ENCODE results near the gene BRICD5.
"Not testable (repeated sequence)": the region's sequence is repeated elsewhere in the genome, so short reads cannot be mapped to it uniquely, and the experiment has no call there.

The BRICD5 gene

DNA sequence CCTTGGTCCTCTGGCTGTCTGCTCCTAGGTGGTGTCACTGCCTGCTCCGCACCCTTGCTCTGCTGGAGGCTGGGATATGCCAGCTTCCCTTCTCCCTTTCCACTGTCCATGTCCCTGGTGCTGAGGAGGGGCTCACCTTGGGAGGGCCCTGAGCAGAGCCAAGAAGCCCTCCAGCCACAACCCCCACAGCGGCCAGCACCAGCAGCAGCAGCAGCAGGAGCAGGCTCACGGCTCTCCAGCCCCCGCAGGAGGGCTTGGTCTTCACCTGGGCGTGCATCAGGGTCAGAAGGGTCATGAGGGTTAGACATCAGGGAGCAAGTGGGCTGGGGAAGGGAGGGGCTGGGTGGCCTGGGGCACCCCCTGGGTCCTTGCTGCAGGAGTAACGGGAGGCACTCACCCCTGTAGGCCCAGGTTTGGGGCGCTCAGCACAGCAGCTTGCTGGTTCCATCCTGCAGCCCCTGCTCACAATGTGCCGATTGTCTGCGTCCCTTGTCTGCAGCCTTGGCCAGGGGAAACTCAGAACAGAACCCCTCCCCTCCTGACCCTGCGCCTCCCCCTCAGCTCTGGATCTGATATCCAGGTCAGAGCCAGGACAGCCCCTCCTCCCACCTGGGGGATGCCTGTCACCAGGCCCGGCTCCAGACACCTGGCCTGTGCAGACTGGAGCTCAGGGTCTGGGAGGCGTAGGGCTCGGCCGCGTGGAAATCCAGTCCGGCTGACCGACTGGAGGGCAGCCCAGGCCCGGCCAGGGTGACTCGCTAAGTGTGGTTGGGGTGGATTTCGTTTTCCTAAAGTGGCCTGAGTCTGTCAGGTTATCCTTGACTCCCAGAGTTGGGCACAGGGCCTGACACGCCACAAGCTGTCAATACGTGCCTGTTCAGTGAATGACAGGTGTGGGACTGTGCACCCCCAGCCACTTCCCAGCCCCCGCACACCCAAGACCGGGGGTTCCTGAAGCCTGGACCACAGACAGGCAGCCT lies at the start of gene BRICD5:
Gene BRICD5, minus strand, starts transcription at position 478 of the 980 bp plus-strand sequence. Its CDS starts 30 bp downstream, at position 448.
- FAIRE-seq (no peak), DNase-seq (ENCODE audit: insufficient read length, low spot score) (no peak)
- TF ChIP-seq POLR2A (IDR thresholded peaks at IDR 0.05; ENCODE audit: low read depth, low read length), result no peak

DNA sequence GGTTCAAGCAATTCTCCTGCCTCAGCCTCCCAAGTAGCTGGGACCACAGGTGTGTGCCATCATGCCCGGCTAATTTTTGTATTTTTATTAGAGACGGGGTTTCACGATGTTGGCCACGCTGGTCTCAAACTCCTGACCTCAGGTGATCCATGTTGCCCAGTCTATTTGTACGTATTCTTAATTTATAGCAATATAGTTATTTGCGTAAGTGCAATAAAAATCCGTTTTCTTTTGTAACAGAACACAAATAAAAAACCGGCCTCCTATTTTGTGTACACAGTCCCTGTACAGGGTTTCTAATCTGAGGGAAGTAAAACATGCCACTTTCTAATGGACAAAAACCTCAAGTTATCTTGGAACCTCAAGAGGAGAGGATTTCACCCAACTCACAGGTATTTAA lies 49.6 kb upstream of the BRICD5 start:
- DNase-seq (ENCODE audit: insufficient read length, low spot score), result no peak
- no peak for FAIRE-seq
- TF ChIP-seq POLR2A (IDR thresholded peaks at IDR 0.05; ENCODE audit: low read depth, low read length), result no peak

DNA sequence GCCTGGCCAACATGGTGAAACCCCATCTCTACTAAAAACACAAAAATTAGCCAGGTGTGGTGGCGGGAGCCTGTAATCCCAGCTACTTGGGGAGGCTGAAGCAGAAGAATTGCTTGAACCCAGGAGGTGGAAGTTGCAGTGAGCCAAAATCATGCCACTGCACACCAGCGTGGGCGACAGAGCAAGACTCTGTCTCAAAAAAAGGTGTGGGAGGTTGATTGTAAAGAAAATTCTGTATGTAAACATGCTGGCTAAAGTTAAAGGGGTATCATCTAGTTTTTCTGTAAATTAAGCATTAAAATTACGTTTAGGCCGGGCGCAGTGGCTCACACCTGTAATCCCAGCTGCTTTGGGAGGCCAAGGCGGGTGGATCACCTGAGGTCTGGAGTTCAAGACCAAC lies 47.9 kb upstream of the BRICD5 start:
- not testable (repeated sequence) for DNase-seq (ENCODE audit: insufficient read length, low spot score); FAIRE-seq

DNA sequence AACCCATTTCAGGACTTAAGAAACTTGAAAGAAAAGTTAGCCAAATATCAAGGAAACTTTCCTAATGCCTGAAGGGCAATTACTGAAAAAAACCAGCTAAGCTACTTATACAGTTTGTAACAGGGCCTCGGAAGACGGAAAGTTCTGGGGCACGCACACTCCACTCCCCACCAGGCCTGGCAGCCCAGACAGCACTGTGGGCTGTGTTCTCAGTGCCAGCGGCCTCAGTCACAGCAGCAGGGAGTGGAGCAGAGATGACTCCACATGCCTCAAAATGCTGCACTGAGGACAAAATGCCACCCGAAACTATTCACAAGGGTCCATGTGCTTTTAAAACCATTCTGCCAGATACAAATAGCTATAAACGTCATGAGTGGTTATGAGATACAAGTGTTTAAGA lies 47.1 kb upstream of the BRICD5 start:
- FAIRE-seq (no peak), DNase-seq (ENCODE audit: insufficient read length, low spot score) (no peak)
- TF ChIP-seq POLR2A (IDR thresholded peaks at IDR 0.05; ENCODE audit: low read depth, low read length), result no peak

DNA sequence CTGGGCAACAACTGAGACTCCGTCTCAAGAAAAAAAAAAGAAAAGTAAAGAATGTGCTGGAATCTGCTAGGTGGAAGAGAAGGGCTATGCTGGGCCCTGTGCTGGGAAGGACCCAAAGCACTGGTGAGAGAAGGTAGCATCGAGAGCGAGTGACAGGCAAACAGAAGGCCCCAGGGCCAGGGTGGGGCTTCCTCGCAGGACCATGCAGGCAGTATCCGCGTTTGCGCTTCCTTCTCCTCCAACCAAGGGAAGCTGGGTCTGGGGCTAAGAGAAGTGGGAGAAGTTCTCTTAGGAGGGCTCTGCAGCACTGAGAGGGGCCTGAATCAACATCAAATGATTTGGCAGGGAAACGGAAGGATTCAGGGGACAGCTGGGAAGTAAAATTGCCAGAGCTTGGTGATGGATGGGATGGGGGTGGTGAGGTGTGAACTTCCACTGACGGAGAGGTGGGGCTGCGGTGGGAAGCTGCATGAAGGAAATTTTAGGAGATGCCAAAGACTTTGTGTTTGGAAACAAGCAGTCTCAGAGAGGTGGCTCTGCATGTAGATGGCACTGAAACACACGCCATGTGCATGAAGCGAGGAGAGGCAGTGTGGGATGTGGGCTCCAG lies 46.0 kb upstream of the BRICD5 start:
- TF ChIP-seq POLR2A (IDR thresholded peaks at IDR 0.05; ENCODE audit: low read depth, low read length), result no peak
- DNase-seq (ENCODE audit: insufficient read length, low spot score) (no peak), FAIRE-seq (no peak)

DNA sequence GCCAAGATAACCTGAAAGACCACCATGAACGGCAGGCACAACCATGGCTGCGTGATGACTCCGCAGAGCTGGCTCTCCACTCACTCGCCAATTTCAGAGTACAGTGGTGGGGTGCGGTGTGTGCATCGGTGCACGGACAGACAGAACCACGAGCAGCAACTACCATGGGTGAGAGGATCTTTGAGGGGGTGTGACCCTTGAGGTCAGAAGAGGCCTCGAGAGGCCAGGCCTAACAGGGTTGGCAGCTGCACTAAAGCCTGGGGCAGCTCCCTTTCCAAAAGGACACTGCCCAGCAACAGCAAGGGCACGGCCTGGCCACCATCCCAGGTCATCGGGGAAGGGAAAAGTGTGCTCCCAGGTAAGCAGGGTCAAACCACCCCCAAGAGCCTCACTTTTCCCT lies 42.6 kb upstream of the BRICD5 start:
- TF ChIP-seq POLR2A (IDR thresholded peaks at IDR 0.05; ENCODE audit: low read depth, low read length), result no peak
- FAIRE-seq (no peak), DNase-seq (ENCODE audit: insufficient read length, low spot score) (no peak)

DNA sequence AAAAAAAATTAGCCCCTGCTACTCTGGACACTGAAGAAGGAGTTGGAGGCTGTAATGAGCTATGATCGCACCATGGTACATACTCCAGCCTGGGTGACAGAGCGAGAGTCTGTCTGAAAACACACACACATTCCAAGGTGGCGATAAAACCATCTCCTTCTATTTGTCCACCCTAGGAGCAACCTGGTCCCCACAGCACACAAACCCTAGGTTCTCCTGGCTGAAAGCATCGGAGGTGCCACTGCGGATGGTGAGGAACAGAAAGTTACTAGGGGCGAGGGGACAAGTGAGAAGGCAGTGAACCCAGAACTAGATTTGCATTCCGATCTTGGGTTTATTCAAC lies 42.1 kb upstream of the BRICD5 start:
- no peak for TF ChIP-seq POLR2A (IDR thresholded peaks at IDR 0.05; ENCODE audit: low read depth, low read length)

DNA sequence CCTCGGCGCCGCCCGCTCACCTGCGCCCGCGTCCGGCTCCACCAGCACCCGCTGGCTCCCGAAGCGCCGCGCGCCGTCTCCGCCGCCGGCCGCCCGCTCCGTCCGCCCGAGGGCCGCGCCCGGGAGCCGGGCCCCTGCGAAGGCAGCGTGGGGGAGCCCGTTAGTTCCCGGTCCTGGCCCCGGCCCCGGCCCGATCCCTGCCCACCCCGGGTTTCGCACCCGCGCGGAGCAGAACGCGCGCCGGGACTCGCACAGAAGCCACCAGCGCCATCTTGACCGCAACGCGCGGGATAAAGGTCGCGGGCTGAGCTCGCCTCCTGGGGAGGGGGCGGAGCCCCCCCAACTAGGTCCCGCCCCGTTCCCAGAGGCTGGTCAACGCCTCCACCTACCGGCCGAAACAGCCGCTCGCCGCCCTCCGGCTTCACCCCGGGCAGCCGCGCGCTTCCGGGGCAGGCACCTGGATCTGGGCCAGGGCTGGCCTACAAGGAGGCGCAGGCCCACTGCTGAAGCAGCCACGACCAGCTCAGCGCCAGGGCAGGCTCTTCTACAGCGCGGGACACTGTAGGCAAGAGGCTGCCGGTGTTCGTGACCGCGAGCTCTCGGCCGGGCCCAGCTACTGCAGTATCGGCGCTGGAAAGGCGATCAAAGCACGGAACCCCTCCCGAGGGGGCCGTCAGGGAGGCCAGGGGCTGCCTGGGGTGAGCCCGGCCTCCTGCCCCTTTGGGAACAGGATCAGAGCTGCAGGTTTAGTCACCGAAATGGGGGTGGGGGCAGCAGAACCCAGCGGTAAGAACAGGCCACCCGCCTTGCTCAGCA lies 40.8 kb upstream of the BRICD5 start, which contains the start of gene ECI1:
Gene ECI1, minus strand, starts transcription at position 292 of the 816 bp plus-strand sequence. Its CDS starts 21 bp downstream, at position 271.
- peak; percentile 97 for DNase-seq (ENCODE audit: insufficient read length, low spot score)
- peak; percentile 20 for FAIRE-seq
- peak; percentile 63 for TF ChIP-seq POLR2A (IDR thresholded peaks at IDR 0.05; ENCODE audit: low read depth, low read length)

More for the DNA sequence above, 42.1 kb upstream of the BRICD5 start:
- no peak for DNase-seq (ENCODE audit: insufficient read length, low spot score)
- no peak for FAIRE-seq

DNA sequence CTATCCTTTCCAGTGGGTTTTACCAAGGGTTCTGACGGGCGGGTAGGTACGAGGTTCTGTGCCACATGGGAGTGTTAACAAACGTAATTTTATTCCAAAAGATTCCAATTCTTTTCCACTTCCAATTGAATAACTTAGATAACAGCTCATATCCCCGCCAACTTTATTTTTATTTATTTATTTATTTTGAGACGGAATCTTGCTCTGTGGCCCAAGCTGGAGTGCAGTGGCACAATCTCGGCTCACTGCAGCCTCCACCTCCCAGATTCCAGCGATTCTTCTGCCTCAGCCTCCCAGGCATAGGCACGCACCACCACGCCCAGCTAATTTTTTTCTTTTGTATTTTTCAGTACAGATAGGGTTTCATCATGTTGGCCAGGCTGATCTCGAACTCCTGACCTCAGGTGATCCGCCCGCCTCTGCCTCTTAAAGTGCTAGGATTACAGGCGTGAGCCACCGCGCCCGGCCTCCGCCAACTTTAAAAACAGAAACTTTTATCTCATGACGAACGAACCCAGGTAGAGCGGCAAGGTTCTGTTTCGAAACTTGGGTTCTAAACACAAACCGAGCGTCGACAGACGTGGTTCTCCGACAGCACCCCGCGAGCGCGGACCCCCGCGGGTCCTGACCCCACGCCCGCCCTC lies 40.1 kb upstream of the BRICD5 start:
- TF ChIP-seq POLR2A (IDR thresholded peaks at IDR 0.05; ENCODE audit: low read depth, low read length), result no peak
- FAIRE-seq (no peak), DNase-seq (ENCODE audit: insufficient read length, low spot score) (no peak)

DNA sequence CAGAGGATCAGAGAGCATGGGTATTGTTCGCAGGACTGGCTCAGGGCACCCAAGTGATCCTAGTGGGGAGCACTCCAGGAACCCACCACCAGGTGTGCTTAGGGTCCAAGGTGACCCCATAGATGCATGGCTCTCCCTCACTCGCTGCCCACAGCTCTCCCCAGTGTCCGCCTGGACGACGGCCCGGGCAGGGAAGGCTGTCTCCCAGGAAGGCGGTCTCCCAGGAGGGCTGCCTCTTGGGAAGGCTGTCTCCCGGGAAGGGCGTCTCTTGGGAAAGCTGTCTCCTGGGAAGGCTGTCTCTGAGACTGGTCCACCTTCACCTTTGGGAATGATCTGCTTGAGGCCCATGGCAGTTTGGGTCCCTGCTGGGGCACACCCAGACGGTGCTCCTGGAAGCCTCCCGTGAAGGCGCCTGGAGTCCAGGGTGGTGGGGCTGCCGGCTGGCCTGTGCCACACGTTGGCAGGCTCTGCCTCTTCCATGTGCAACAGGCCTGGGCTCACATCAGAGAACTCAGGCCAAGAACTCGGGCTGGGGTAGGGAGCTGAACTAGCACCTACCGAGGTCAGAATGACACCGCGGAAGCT lies 35.7 kb upstream of the BRICD5 start:
- FAIRE-seq (no peak), DNase-seq (ENCODE audit: insufficient read length, low spot score) (no peak)
- no peak for TF ChIP-seq POLR2A (IDR thresholded peaks at IDR 0.05; ENCODE audit: low read depth, low read length)

DNA sequence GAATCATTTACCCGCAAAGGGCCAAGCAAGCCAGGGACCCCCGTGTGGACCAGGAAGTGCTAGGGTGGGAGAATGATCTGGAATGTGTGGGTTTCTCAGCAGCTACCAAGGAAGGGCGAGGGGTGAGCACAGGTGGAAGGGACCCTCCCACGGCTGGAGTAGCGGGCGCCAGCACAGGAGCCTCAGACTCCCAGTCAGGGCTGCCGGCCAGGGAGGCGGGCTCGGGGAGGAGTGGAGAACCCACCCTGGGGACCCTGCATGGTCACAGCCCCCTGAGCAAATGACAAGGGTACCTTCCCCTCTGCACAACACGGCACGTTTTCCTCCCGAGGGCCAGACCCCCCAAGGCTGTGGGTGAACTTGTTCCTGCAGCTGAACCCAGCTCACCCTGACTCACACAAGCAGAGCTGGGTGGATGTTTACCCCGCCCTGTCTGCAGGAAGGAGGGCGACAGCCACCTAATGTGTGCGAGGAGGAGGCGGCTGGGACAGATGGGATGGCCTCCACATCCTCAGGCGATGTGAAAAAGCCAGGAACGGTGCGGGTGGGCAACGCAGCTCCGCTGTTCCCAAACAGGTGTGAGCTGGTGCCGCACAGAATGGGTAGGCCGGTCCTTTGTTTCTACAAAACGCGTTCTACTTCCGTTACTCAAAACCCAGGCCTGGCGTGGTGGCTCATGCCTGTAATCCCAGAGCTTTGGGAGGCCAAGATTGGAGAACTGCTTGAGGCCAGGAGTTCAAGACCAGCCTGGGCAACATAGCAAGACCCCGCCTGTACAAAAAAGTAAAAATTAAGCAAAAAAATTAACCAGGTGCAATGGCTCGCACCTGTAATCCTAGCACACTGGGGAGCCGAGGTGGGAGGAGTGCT lies 34.5 kb upstream of the BRICD5 start:
- no peak for TF ChIP-seq POLR2A (IDR thresholded peaks at IDR 0.05; ENCODE audit: low read depth, low read length)
- FAIRE-seq (no peak), DNase-seq (ENCODE audit: insufficient read length, low spot score) (no peak)

DNA sequence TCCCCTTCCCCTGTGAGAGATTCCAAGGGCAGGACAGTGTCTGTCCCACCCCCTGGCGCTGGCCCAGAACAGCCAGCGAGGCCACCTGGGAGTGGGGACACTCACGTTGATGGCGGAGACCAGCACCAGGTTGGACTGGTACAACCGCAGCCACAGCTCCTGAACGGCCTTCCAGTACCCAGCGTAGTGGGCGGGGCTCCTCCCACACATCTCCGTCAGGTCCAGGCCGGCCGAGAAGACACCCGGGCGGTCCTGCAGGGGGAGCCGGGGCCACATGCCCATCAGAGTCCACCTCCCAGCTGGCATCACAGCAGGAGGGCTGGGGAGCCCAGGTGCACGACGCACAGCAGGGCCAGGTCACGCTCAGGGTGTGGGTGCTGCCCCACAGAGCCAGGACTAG lies 33.6 kb upstream of the BRICD5 start:
- TF ChIP-seq POLR2A (IDR thresholded peaks at IDR 0.05; ENCODE audit: low read depth, low read length), result no peak
- DNase-seq (ENCODE audit: insufficient read length, low spot score) (no peak), FAIRE-seq (no peak)
